PC-3 (cell line): ENCODE results near the gene ERFE. TPM values are rescaled to one million over a fixed set of nuclear protein-coding genes. Genes with fewer than 3 reads are reported as not detected.

Experiments used
- ATAC-seq: fragments of 200-7000 bp; cut with Tn5 transposase; 2 replicates; pipeline ENCODE4 v1.9.1; 2020; ENCODE audit warnings: mild to moderate bottlenecking, moderate library complexity
- BruUV-seq: library from RNA; stranded (reverse); fragments of 400-500 nt; replicated peaks from 2 replicates; lab custom pipeline; 2021; lab: Mats Ljungman, UMichigan
- CTCF ChIA-PET: fragments of 300-600 bp; sonication (Branson Sonifier 250); formaldehyde crosslinking; loops from one replicate; lab custom pipeline; 2022; ENCODE audit warnings: antibody characterized with exemption; lab: Charles Lee
- POLR2A ChIA-PET: fragments of 300-600 bp; sonication (Branson Sonifier 250); formaldehyde crosslinking; loops from one replicate; lab custom pipeline; 2022; ENCODE audit warnings: antibody characterized with exemption; ENCODE audit not compliant: unreplicated experiment; lab: Charles Lee
- DNase-seq: peaks from one replicate; pipeline ENCODE4 v3.0.0-alpha.2; 2015
- H2AFZ ChIP-seq: fragments of 300-600 bp; sonication (generic); 2 replicates; pipeline ENCODE4 v1.6.0; 2016; ENCODE audit warnings: antibody characterized with exemption, low read length
- H3F3A ChIP-seq: fragments of 300-600 bp; sonication (generic); one replicate; pipeline ENCODE4 v1.6.0; 2017; ENCODE audit warnings: antibody characterized with exemption, low read length, control low read depth, mild to moderate bottlenecking; ENCODE audit not compliant: unreplicated experiment
- H3K27ac ChIP-seq: fragments of 300-600 bp; sonication (generic); 2 replicates; pipeline ENCODE4 v1.5.1; 2016; ENCODE audit warnings: mild to moderate bottlenecking, low read length
- H3K27me3 ChIP-seq: fragments of 300-600 bp; sonication (generic); 2 replicates; pipeline ENCODE4 v1.6.1; 2016; ENCODE audit warnings: low read length, mixed read lengths
- H3K36me3 ChIP-seq: fragments of 300-600 bp; sonication (generic); 2 replicates; pipeline ENCODE4 v1.6.1; 2016; ENCODE audit warnings: low read depth, mixed run types, low read length, mixed read lengths
- H3K4me1 ChIP-seq: fragments of 300-600 bp; sonication (generic); 2 replicates; pipeline ENCODE4 v1.5.1; 2016; ENCODE audit warnings: low read length; ENCODE audit not compliant: insufficient read depth
- H3K4me2 ChIP-seq: fragments of 300-600 bp; sonication (generic); 2 replicates; pipeline ENCODE4 v1.6.0; 2016; ENCODE audit warnings: low read length
- H3K4me3 ChIP-seq: fragments of 300-600 bp; sonication (generic); 2 replicates; pipeline ENCODE4 v1.5.1; 2016; ENCODE audit warnings: mild to moderate bottlenecking, low read length, mixed read lengths
- H3K79me2 ChIP-seq: fragments of 300-600 bp; sonication (generic); 2 replicates; pipeline ENCODE4 v1.6.1; 2017; ENCODE audit warnings: low read length, mixed read lengths
- H3K9ac ChIP-seq: fragments of 300-600 bp; sonication (generic); 2 replicates; pipeline ENCODE4 v1.6.0; 2016; ENCODE audit warnings: mild to moderate bottlenecking, low read length
- H3K9me2 ChIP-seq: fragments of 300-600 bp; sonication (generic); replicated peaks from 2 replicates; pipeline ENCODE4 v1.6.1; 2016; ENCODE audit warnings: mixed run types, low read length, mixed read lengths
- H3K9me3 ChIP-seq: fragments of 300-600 bp; sonication (generic); 2 replicates; pipeline ENCODE4 v1.6.1; 2016; ENCODE audit warnings: low read length, mixed read lengths
- H4K20me1 ChIP-seq: fragments of 300-600 bp; sonication (generic); 2 replicates; pipeline ENCODE4 v1.6.1; 2016; ENCODE audit warnings: low read length, mixed read lengths
- CTCF ChIP-seq: fragments of 300-600 bp; sonication (generic); conservative IDR thresholded peaks from 2 replicates; pipeline ENCODE4 v1.5.1; 2017; ENCODE audit warnings: antibody characterized with exemption, low read depth, mild to moderate bottlenecking, low read length
- EZH2 ChIP-seq: fragments of 300-600 bp; sonication (generic); IDR thresholded peaks from one replicate; pipeline ENCODE4 v1.6.1; 2017; ENCODE audit warnings: antibody characterized with exemption, mild to moderate bottlenecking, low read length; ENCODE audit not compliant: unreplicated experiment
- EZH2phosphoT487 ChIP-seq: fragments of 300-600 bp; sonication (generic); IDR thresholded peaks from 2 replicates; pipeline ENCODE4 v1.6.1; 2018; ENCODE audit warnings: mild to moderate bottlenecking, antibody characterized with exemption, low read length, borderline replicate concordance
- intact Hi-C: fragments of 100-400 bp; cut with micrococcal nuclease; formaldehyde crosslinking; loops from 2 replicates; pipeline ENCODE4 v1.9.0; 2023
- total RNA-seq: library from RNA; depleted of rRNA; stranded (reverse); fragments of >200 nt; gene quantifications from 2 replicates; pipeline ENCODE4 v1.2.3, GENCODE V29; 2014

Gene ERFE
- total RNA-seq, 1 experiment from 2014 or later = 7.4 TPM

- POLR2A ChIA-PET = no interaction called here
Measured at GRCh38 chr2:238154570-238154969, 4.2 kb upstream of the ERFE start.

GRCh38 chr2:238155051-238155760 lies 3.6 kb upstream of the ERFE start:
- no TSS peak for BruUV-seq
- intact Hi-C loops = no loop called here
- H2AFZ ChIP-seq = no peak overlapping the region
- no peaks in the 10 kb centered on the region for H3K9me2 ChIP-seq
- no peak overlapping the region for H3K27ac ChIP-seq
- ChIA-PET CTCF (no interaction called here), POLR2A (no interaction called here)
- no peak overlapping the region for H3K4me2 ChIP-seq
- no peak for ATAC-seq
- no peak overlapping the region for H3K4me3 ChIP-seq
- H3K4me1 ChIP-seq = no peaks in the 10 kb centered on the region
- H3K79me2 ChIP-seq = no peaks in the 10 kb centered on the region
- no peak for DNase-seq
- H3K9me3 ChIP-seq = no peaks in the 10 kb centered on the region
- H3F3A ChIP-seq = no peaks in the 10 kb centered on the region
- no peaks in the 10 kb centered on the region for H3K27me3 ChIP-seq
- no peaks in the 10 kb centered on the region for H4K20me1 ChIP-seq
- no peaks in the 10 kb centered on the region for H3K36me3 ChIP-seq
- H3K9ac ChIP-seq = no peak overlapping the region
- TF ChIP-seq CTCF (no peak), EZH2phosphoT487 (no peak), EZH2 (no peak)

More at GRCh38 chr2:238154570-238154969, 4.2 kb upstream of the ERFE start:
- Histone ChIP-seq H3K4me3 (no peak overlapping the region), H3K4me2 (no peak overlapping the region), H3K36me3 (no peaks in the 10 kb centered on the region), H3K9ac (no peak overlapping the region), H3K27me3 (no peaks in the 10 kb centered on the region), H3F3A (no peaks in the 10 kb centered on the region), H3K9me2 (no peaks in the 10 kb centered on the region), H3K4me1 (no peaks in the 10 kb centered on the region), H4K20me1 (no peaks in the 10 kb centered on the region), H3K9me3 (no peaks in the 10 kb centered on the region), H2AFZ (no peak overlapping the region), H3K27ac (no peak overlapping the region), H3K79me2 (no peaks in the 10 kb centered on the region)
- CTCF ChIA-PET = no interaction called here
- intact Hi-C loops = no loop called here
- BruUV-seq = no TSS peak
- TF ChIP-seq CTCF (no peak), EZH2 (no peak), EZH2phosphoT487 (no peak)
- no peak for DNase-seq
- no peak for ATAC-seq
